HCT116 (cell line): Measurements from ENCODE around the gene CCDC154. TPM values are rescaled to one million over a fixed set of nuclear protein-coding genes. Genes with fewer than 3 reads are reported as not detected.

Experiments used
- ATAC-seq: fragments of 200-7000 bp; cut with Tn5 transposase; 2 replicates; pipeline ENCODE4 v1.9.1; 2020; ENCODE audit warnings: mild to moderate bottlenecking, moderate library complexity
- BruUV-seq: library from RNA; stranded (reverse); fragments of 400-500 nt; replicated peaks from 2 replicates; lab custom pipeline; 2021; lab: Mats Ljungman, UMichigan
- CTCF ChIA-PET: fragments of 300-600 bp; sonication (Branson Sonifier 250); formaldehyde crosslinking; loops from one replicate; lab custom pipeline; 2021; ENCODE audit warnings: antibody characterized with exemption; lab: Charles Lee
- POLR2A ChIA-PET: fragments of 300-600, 350-600 bp; sonication (Branson Sonifier 250); formaldehyde crosslinking; loops from one replicate; lab custom pipeline; 2021; ENCODE audit warnings: antibody characterized with exemption; lab: Charles Lee
- RAD21 ChIA-PET, 2 experiments: fragments of 300-600 bp; sonication (Branson Sonifier 250); formaldehyde crosslinking; loops; one replicate each; lab custom pipeline; 2023; ENCODE audit warnings: low total read pairs in 2 of 2; ENCODE audit not compliant: uncharacterized antibody in 2 of 2, unreplicated experiment in 2 of 2, low non-redundant PET in 1 of 2; lab: Charles Lee
- DNase-seq: peaks from one replicate; pipeline ENCODE4 v3.0.0-alpha.2; 2010; ENCODE audit warnings: low read depth, low spot score
- H2AFZ ChIP-seq: fragments of 200-600 bp; shearing (Covaris generic), sonication (generic); 2 replicates; pipeline ENCODE4 v1.6.1; 2017; ENCODE audit warnings: low read depth, mixed run types, mixed read lengths, antibody characterized with exemption, low read length; ENCODE audit not compliant: poor library complexity, severe bottlenecking
- H3K27ac ChIP-seq: 2 replicates; pipeline ENCODE4 v1.5.1; 2012; ENCODE audit warnings: low read depth, low read length
- H3K27me3 ChIP-seq: fragments of 200-600 bp; sonication (generic); 2 replicates; pipeline ENCODE4 v1.6.1; 2016; ENCODE audit warnings: mixed run types, low read length, mixed read lengths; ENCODE audit not compliant: insufficient read depth
- H3K36me3 ChIP-seq, 2 experiments: fragments of 200-500 bp in 1 of 2; fragments of 200-600 bp in 1 of 2; sonication (Bioruptor generic) in 1 of 2; sonication (generic) in 1 of 2; 2 replicates each; pipeline versions ENCODE4 v1.5.1 to v1.6.1; 2014 to 2016; ENCODE audit warnings: low read length in 2 of 2, inconsistent platforms in 1 of 2, mixed read lengths in 1 of 2, mixed run types in 1 of 2; ENCODE audit not compliant: insufficient read depth in 2 of 2, control insufficient read depth in 1 of 2
- H3K4me1 ChIP-seq, 2 experiments: fragments of 200-600 bp in 1 of 2; sonication (generic) in 1 of 2; 2 replicates each; pipeline versions ENCODE4 v1.5.1 to v1.6.1; 2012 to 2017; ENCODE audit warnings: low read length in 2 of 2, inconsistent platforms in 1 of 2, mild to moderate bottlenecking in 1 of 2, mixed read lengths in 1 of 2, mixed run types in 1 of 2, moderate library complexity in 1 of 2; ENCODE audit not compliant: insufficient read depth in 2 of 2, control insufficient read depth in 1 of 2
- H3K4me2 ChIP-seq: fragments of 200-600 bp; sonication (generic); 2 replicates; pipeline ENCODE4 v1.6.1; 2017; ENCODE audit warnings: mixed run types, low read length, mixed read lengths
- H3K4me3 ChIP-seq, 2 experiments: fragments of 200-600 bp in 1 of 2; sonication (generic) in 1 of 2; replicated peaks in 1 of 2; 2 replicates each; pipeline ENCODE4 v1.5.1; 2011 to 2016; ENCODE audit warnings: low read length in 2 of 2, control low read depth in 1 of 2, low read depth in 1 of 2, mild to moderate bottlenecking in 1 of 2, mixed read lengths in 1 of 2, mixed run types in 1 of 2
- H3K79me2 ChIP-seq: fragments of 200-600 bp; sonication (generic); 2 replicates; pipeline ENCODE4 v1.6.1; 2017; ENCODE audit warnings: mild to moderate bottlenecking, mixed run types, low read length, moderate library complexity, mixed read lengths; ENCODE audit not compliant: insufficient read depth
- H3K9ac ChIP-seq: fragments of 200-600 bp; sonication (generic); 2 replicates; pipeline ENCODE4 v1.6.1; 2016; ENCODE audit warnings: low read length, mixed read lengths
- H3K9me2 ChIP-seq: fragments of 200-600 bp; sonication (generic), shearing (Covaris generic); 2 replicates; pipeline ENCODE4 v1.6.1; 2017; ENCODE audit warnings: mixed run types, mild to moderate bottlenecking, moderate library complexity; ENCODE audit not compliant: insufficient read depth
- H3K9me3 ChIP-seq, 2 experiments: fragments of 200-500 bp in 1 of 2; fragments of 200-600 bp in 1 of 2; sonication (Bioruptor generic) in 1 of 2; sonication (generic) in 1 of 2; 2 replicates each; pipeline ENCODE4 v1.6.1; 2014 to 2017; ENCODE audit warnings: low read length in 2 of 2, mixed read lengths in 2 of 2, inconsistent platforms in 1 of 2, low read depth in 1 of 2, mild to moderate bottlenecking in 1 of 2, mixed run types in 1 of 2, moderate library complexity in 1 of 2; ENCODE audit not compliant: control insufficient read depth in 1 of 2, insufficient read depth in 1 of 2
- H4K20me1 ChIP-seq: fragments of 200-600 bp; sonication (generic), shearing (Covaris generic); 2 replicates; pipeline ENCODE4 v1.6.1; 2017; ENCODE audit warnings: mixed run types, mild to moderate bottlenecking, moderate library complexity; ENCODE audit not compliant: insufficient read depth
- EGR1 ChIP-seq: IDR thresholded peaks from 2 replicates; pipeline ENCODE4 v1.6.1; 2012; ENCODE audit warnings: low read depth
- ELF1 ChIP-seq: IDR thresholded peaks from 2 replicates; pipeline ENCODE4 v1.6.1; 2012; ENCODE audit warnings: low read depth, borderline replicate concordance
- EZH2 ChIP-seq: fragments of 200-600 bp; sonication (generic); IDR thresholded peaks from 2 replicates; pipeline ENCODE4 v1.6.1; 2017; ENCODE audit warnings: antibody characterized with exemption, mixed run types
- JUND ChIP-seq: IDR thresholded peaks from 2 replicates; pipeline ENCODE4 v1.6.1; 2012
- RAD21 ChIP-seq: IDR thresholded peaks from 2 replicates; pipeline ENCODE4 v1.6.1; 2012; ENCODE audit warnings: low read depth, mild to moderate bottlenecking
- SIN3A ChIP-seq: IDR thresholded peaks from 2 replicates; pipeline ENCODE4 v1.6.1; 2012; ENCODE audit warnings: low read depth
- SP1 ChIP-seq: IDR thresholded peaks from 2 replicates; pipeline ENCODE4 v1.6.1; 2012; ENCODE audit warnings: low read depth
- YY1 ChIP-seq: IDR thresholded peaks from 2 replicates; pipeline ENCODE4 v1.6.1; 2011; ENCODE audit warnings: low read length, low read depth, moderate library complexity, mild to moderate bottlenecking; ENCODE audit not compliant: insufficient replicate concordance; ENCODE audit errors: extremely low read depth
- intact Hi-C: fragments of 100-400 bp; cut with micrococcal nuclease; formaldehyde crosslinking; loops from 2 replicates; pipeline ENCODE4 v1.10.0; 2022
- total RNA-seq: library from RNA; stranded (reverse); gene quantifications from one replicate; pipeline ENCODE4 v1.2.1, GENCODE V29; 2021; ENCODE audit not compliant: unreplicated experiment
- TF ChIP-seq, protein P1 (sequence below), 3 experiments: fragments of 200-600 bp in 1 of 3; sonication (generic) in 1 of 3; IDR thresholded peaks in 2 of 3; conservative IDR thresholded peaks in 1 of 3; 2 replicates each; pipeline ENCODE4 v1.5.1; 2012 to 2017; ENCODE audit warnings: low read depth in 2 of 3, low read length in 2 of 3, antibody characterized with exemption in 1 of 3, borderline replicate concordance in 1 of 3, control low read depth in 1 of 3, mild to moderate bottlenecking in 1 of 3, mixed read lengths in 1 of 3, mixed run types in 1 of 3, moderate library complexity in 1 of 3; ENCODE audit not compliant: insufficient read depth in 1 of 3
- TF ChIP-seq, protein P2 (sequence below): IDR thresholded peaks from 2 replicates; pipeline ENCODE4 v1.6.1; 2011; ENCODE audit warnings: mild to moderate bottlenecking, low read length, moderate library complexity; ENCODE audit not compliant: insufficient replicate concordance; ENCODE audit errors: extremely low read depth
- TF ChIP-seq, protein P3 (sequence below): IDR thresholded peaks from 2 replicates; pipeline ENCODE4 v1.6.1; 2012; ENCODE audit warnings: low read depth

CCDC154 gene
- total RNA-seq, 1 experiment from 2014 or later, result 1.7 TPM

DNA sequence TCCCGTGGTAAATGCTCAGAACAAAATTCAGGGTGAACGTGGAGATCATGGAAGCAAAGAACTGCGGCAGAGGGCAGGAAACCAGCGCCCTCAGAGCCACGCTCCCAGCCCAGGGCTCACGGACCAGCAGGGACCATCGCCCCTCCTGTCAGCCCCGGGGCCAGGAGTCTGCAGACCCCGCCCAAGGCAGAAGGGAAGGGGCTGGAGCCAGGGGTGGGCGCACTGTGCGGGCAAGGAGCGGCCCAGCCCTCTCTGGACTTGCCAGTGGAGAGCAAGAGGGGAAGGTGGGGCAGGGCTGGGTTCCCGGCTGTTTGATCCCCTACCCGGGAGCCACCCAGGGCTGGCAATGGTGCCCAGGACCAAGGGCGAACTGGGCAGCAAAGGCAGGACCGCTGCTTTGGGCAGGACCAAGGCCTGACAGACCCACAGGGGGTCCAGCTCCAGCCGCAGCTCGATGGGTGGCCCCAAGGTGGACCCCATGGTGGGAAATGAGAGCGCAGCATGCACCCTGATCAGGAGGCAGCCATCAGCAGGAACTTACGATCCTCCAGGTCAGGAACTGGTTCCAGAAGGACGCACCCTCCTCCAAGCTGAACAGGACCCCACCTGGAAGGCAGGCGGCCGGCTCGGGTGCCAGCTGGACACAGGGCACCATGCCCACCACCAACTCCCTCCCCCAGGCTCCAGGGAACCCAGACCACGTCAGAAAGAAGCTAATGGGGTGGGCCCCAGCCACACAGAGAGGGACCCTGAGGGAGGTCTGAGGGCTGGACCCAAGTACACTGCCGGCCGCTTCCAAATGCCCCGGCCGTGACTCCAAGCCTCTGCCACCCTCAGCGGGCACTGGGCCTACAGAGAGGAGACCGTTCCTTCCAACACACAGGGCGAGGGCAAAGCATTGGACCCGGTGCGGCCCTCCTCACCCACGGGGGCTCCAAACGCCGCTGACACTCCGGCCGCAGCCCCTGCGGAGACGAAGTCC, 11.1 kb upstream of the CCDC154 start:
- Histone ChIP-seq H3K27ac (no peak overlapping the region), H3K9me3 (no peaks in the 10 kb centered on the region), H2AFZ (no peak overlapping the region), H3K4me3 (no peak overlapping the region), H3K4me1 (no peaks in the 10 kb centered on the region), H3K9me2 (no peaks in the 10 kb centered on the region), H3K4me2 (no peak overlapping the region), H3K79me2 (no peaks in the 10 kb centered on the region), H4K20me1 (no peaks in the 10 kb centered on the region), H3K36me3 (no peaks in the 10 kb centered on the region; a peak in 1 of 4 replicates), H3K27me3 (no peaks in the 10 kb centered on the region), H3K9ac (no peak overlapping the region)
- intact Hi-C loops, result no loop called here
- TF ChIP-seq SIN3A (no peak), ELF1 (no peak), EGR1 (no peak), EZH2 (no peak), SP1 (no peak), JUND (no peak)
- TF ChIP-seq, protein P1, sequence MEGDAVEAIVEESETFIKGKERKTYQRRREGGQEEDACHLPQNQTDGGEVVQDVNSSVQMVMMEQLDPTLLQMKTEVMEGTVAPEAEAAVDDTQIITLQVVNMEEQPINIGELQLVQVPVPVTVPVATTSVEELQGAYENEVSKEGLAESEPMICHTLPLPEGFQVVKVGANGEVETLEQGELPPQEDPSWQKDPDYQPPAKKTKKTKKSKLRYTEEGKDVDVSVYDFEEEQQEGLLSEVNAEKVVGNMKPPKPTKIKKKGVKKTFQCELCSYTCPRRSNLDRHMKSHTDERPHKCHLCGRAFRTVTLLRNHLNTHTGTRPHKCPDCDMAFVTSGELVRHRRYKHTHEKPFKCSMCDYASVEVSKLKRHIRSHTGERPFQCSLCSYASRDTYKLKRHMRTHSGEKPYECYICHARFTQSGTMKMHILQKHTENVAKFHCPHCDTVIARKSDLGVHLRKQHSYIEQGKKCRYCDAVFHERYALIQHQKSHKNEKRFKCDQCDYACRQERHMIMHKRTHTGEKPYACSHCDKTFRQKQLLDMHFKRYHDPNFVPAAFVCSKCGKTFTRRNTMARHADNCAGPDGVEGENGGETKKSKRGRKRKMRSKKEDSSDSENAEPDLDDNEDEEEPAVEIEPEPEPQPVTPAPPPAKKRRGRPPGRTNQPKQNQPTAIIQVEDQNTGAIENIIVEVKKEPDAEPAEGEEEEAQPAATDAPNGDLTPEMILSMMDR (IDR thresholded peaks at IDR 0.05 in 2 of 3, conservative IDR thresholded peaks at IDR 0.05 in 1 of 3; ENCODE audit: borderline replicate concordance in 1 of 3, insufficient read depth in 1 of 3, low read depth in 2 of 3, low read length in 2 of 3), result no peak
- RAD21 ChIA-PET, result no interaction called here
- CTCF ChIA-PET, result no interaction called here
- no TSS peak for BruUV-seq
- DNase-seq (no peak), ATAC-seq (no peak)
- POLR2A ChIA-PET, result no interaction called here

DNA sequence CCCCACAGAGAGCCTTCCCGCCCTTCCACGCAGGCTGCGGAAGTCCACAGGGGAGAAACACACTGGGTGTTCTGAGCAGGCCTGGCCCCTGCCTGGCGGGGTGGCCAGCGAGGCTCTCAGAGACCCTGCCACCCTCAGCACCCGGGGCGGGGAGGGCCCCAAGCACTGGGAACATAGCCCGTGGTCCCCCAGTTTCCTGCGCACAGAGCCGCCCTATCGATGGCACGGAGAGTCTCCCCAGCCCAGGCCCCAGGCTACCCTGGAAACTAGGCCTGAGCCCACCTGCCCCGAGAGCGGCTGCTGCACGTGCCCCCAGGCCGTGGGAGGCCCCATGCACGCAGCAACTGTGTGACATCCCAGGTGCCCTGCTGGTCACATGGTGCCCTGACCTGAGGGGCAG, 10.2 kb upstream of the CCDC154 start:
- Histone ChIP-seq H3K4me1 (no peaks in the 10 kb centered on the region), H4K20me1 (no peaks in the 10 kb centered on the region), H3K9me2 (no peaks in the 10 kb centered on the region), H3K79me2 (no peaks in the 10 kb centered on the region), H3K36me3 (no peaks in the 10 kb centered on the region; a peak in 1 of 4 replicates), H2AFZ (no peak overlapping the region), H3K9me3 (no peaks in the 10 kb centered on the region), H3K4me3 (no peak overlapping the region), H3K27ac (no peak overlapping the region), H3K27me3 (no peaks in the 10 kb centered on the region), H3K4me2 (no peak overlapping the region), H3K9ac (no peak overlapping the region)
- CTCF ChIA-PET, result no interaction called here
- intact Hi-C loops, result no loop called here
- ATAC-seq (no peak), DNase-seq (no peak)
- POLR2A ChIA-PET, result no interaction called here
- no TSS peak for BruUV-seq
- RAD21 ChIA-PET, result no interaction called here
- TF ChIP-seq, protein P2, sequence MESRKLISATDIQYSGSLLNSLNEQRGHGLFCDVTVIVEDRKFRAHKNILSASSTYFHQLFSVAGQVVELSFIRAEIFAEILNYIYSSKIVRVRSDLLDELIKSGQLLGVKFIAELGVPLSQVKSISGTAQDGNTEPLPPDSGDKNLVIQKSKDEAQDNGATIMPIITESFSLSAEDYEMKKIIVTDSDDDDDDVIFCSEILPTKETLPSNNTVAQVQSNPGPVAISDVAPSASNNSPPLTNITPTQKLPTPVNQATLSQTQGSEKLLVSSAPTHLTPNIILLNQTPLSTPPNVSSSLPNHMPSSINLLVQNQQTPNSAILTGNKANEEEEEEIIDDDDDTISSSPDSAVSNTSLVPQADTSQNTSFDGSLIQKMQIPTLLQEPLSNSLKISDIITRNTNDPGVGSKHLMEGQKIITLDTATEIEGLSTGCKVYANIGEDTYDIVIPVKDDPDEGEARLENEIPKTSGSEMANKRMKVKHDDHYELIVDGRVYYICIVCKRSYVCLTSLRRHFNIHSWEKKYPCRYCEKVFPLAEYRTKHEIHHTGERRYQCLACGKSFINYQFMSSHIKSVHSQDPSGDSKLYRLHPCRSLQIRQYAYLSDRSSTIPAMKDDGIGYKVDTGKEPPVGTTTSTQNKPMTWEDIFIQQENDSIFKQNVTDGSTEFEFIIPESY, result no peak
- no peak for TF ChIP-seq RAD21
- TF ChIP-seq, protein P3, sequence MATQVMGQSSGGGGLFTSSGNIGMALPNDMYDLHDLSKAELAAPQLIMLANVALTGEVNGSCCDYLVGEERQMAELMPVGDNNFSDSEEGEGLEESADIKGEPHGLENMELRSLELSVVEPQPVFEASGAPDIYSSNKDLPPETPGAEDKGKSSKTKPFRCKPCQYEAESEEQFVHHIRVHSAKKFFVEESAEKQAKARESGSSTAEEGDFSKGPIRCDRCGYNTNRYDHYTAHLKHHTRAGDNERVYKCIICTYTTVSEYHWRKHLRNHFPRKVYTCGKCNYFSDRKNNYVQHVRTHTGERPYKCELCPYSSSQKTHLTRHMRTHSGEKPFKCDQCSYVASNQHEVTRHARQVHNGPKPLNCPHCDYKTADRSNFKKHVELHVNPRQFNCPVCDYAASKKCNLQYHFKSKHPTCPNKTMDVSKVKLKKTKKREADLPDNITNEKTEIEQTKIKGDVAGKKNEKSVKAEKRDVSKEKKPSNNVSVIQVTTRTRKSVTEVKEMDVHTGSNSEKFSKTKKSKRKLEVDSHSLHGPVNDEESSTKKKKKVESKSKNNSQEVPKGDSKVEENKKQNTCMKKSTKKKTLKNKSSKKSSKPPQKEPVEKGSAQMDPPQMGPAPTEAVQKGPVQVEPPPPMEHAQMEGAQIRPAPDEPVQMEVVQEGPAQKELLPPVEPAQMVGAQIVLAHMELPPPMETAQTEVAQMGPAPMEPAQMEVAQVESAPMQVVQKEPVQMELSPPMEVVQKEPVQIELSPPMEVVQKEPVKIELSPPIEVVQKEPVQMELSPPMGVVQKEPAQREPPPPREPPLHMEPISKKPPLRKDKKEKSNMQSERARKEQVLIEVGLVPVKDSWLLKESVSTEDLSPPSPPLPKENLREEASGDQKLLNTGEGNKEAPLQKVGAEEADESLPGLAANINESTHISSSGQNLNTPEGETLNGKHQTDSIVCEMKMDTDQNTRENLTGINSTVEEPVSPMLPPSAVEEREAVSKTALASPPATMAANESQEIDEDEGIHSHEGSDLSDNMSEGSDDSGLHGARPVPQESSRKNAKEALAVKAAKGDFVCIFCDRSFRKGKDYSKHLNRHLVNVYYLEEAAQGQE, result no peak
- no peak for TF ChIP-seq YY1
- no peak for TF ChIP-seq SP1
- TF ChIP-seq EZH2, result no peak
